ENCODE measurements around the gene BCKDHA. TPM values are rescaled to one million over a fixed set of nuclear protein-coding genes. Genes with fewer than 3 reads are reported as not detected.
A peak's percentile ranks its signal among the peaks of the same experiment; 100 is the strongest.

BCKDHA gene
- 10 to 100 TPM; 18.7 to 20.1 TPM for total RNA-seq

DNA sequence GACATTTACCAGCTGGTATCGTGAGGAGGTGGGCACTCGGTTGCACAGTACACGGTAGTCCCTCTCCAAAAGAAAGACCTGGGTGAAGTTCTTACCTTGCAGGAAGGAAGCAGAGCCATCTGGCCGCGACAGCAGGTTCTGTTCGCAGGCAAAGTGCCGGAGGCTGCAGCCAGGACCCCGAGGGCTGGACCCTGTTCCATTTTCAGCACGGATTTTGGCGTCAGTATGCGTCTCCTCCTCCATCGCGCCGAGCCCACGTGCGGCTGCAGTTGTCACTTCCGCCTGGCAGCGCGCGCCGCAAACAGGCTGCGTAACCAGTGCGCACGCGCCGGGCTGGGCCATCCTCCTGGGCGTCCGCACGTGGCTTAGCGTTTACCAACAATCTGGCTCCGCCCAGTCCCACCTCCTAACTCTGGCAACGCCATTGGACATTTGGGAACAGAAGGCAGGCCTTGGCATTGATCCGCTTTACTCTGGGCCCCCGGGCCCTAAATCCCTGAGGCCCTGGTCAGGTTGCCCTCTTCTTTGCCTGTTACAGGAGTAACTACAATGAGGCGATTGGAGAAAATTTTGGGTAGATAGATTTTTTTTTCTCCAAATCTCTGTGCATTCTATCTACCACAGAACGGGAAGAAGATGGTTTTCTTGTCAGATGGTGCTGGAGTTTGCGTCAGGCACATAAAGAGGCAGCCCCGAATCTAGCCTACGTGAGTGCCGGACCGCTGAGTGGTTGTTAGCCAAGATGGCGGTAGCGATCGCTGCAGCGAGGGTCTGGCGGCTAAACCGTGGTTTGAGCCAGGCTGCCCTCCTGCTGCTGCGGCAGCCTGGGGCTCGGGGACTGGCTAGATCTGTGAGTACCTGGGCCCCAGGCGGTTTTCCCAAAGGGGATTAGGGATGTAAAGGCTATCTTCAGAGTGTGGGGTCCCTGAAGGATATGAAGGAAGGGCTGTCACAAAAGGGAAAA is at the start of gene BCKDHA, which contains the start of gene EXOSC5:
Gene BCKDHA, plus strand, starts transcription at position 733 of the 964 bp plus-strand sequence. Its CDS starts 10 bp downstream, at position 743.
Gene EXOSC5, minus strand, starts transcription at position 274 of the 964 bp plus-strand sequence. Its CDS starts 31 bp downstream, at position 243.
- Mint-ChIP-seq H3K27me3 (no peaks in the 10 kb centered on the region), H3K4me3 (peak within 1 kb of the TSS; percentile 97), H3K36me3 (no peaks in the 10 kb centered on the region), H3K27ac (peak within 1 kb of the TSS; percentile 97), H3K9me3 (ENCODE audit: low read depth) (no peaks in the 10 kb centered on the region), H3K4me1 (peaks cover 37% of the 10 kb centered on the region)
- peak; percentile 98 for ATAC-seq
- DNase-seq = peak; percentile 100
- CTCF ChIA-PET = interaction anchor here (1.3 kb wide), 1 partner anchor 34 kb away, joined by 3 read pairs; no protein-coding TSS in a partner anchor

DNA sequence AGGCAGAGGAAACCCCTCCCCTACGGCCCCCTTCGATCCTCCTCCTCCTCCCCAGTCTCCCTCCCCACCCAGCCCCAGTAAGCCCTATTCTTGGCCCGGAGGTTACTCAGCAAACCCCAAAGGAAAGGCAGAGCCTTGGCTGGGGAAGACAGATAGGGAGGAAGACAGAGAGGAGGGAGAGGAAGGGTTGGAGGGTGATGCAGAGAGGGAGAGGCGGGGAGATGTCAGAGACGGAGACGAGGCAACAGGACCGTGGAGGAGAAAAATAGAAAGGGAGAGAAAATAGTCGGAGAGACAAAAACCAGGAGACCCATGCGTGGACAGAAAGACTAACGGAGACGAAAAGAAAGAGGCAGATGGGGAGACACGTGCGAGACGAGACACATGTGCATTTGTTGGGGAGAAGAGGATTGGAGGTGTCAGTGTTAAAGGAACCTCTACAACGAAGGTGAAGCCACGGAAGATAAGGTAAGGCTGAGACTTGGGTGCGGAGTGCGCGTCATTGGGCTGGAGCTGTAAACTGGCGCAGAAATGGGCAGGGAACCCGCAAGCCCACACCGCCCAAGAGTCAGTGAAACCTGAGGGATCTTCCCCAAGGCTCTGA is 46.8 kb upstream of the BCKDHA start:
- Mint-ChIP-seq H3K27ac (peak overlapping the region; percentile 93), H3K4me1 (peaks cover 47% of the 10 kb centered on the region), H3K27me3 (no peaks in the 10 kb centered on the region), H3K4me3 (peak overlapping the region; percentile 99), H3K9me3 (ENCODE audit: low read depth) (no peaks in the 10 kb centered on the region), H3K36me3 (peaks cover 40% of the 10 kb centered on the region)
- ATAC-seq (no peak), DNase-seq (no peak)
- CTCF ChIA-PET = interaction anchor here (0.7 to 3.2 kb wide), 12 partner anchors 9 to 228 kb away, joined by 3 to 51 read pairs (median 6); partner anchors contain the start of gene B9D2

DNA sequence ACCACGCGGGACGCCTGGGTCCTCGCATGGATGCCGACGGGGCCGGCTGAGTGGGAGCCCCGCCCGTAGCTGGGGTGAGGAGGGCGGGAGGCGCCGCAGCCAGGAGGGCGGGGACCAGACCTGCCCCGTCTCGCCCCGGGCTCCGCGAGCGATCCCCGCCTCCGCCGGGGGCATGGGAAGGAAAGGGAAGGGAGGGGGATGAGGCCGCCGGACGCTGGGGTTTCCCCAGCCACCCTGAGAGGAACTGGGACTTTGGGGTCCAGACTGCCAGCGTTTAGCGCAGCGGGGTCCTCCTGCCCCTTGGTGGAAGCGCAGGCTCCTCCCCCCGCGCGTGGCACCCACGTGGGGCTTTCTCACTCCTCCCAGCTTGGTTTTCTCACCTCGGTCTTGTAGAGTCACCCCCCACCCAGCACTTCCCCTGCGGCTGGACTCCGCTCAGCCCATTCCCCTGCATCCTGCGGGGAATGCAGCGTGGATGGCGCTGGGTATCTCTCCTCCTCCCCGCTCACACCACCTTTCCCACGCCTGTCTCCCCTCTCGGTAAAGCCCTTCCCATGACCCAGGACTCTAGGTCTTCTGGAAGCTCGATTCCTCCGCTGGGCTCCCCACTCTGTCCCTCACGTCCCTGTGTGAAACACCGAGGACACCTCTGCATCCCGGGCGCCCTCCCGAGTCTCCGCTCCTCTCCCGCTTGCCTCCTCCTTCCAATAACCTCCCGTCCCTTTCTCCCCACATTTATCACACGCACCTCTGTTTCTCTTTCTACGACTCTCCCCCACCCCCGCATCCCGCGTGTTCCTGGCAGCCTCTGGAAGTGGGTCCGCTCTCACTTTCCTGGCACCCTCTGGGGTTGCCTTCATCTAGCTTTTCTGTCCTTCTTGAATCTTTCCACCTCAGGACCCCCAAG is 46.0 kb upstream of the BCKDHA start:
- H3K4me1 Mint-ChIP-seq = peaks cover 48% of the 10 kb centered on the region
- H3K36me3 Mint-ChIP-seq = peaks cover 34% of the 10 kb centered on the region

DNA sequence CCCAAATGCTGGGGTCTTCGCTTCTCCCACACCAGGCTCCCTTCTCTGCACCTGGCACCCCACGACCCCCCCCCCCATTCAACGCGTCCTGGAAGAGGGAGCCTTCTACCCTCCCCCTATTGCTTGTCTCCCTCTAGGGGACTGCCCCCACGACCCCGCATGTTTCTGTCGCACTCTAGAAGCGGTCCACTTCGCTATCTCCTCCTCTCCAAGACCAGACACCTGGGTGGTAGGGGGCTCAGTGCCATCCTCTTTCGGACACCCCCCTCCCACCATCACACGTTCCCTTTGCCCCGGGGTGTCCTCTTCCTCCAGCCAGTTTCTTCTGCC is 45.4 kb upstream of the BCKDHA start:
- Mint-ChIP-seq H3K4me1 (peaks cover 53% of the 10 kb centered on the region), H3K9me3 (ENCODE audit: low read depth) (no peaks in the 10 kb centered on the region), H3K27me3 (no peaks in the 10 kb centered on the region), H3K4me3 (peak overlapping the region; percentile 99), H3K36me3 (peaks cover 33% of the 10 kb centered on the region), H3K27ac (peak overlapping the region; percentile 93)
- no peak for ATAC-seq
- CTCF ChIA-PET = interaction anchor here (0.7 to 3.2 kb wide), 17 partner anchors 8 to 148 kb away, joined by 3 to 51 read pairs (median 5); partner anchors contain the start of genes B3GNT8 and B9D2
- no peak for DNase-seq

More for the DNA sequence above, 46.0 kb upstream of the BCKDHA start:
- CTCF ChIA-PET = interaction anchor here (0.6 to 3.2 kb wide), 19 partner anchors 7 to 534 kb away, joined by 3 to 51 read pairs (median 5); partner anchors contain the start of genes B3GNT8 and B9D2
- Mint-ChIP-seq H3K27me3 (no peaks in the 10 kb centered on the region), H3K4me3 (peak overlapping the region; percentile 99), H3K9me3 (ENCODE audit: low read depth) (no peaks in the 10 kb centered on the region), H3K27ac (peak overlapping the region; percentile 93)
- peak; percentile 91 for DNase-seq
- peak; percentile 65 for ATAC-seq

DNA sequence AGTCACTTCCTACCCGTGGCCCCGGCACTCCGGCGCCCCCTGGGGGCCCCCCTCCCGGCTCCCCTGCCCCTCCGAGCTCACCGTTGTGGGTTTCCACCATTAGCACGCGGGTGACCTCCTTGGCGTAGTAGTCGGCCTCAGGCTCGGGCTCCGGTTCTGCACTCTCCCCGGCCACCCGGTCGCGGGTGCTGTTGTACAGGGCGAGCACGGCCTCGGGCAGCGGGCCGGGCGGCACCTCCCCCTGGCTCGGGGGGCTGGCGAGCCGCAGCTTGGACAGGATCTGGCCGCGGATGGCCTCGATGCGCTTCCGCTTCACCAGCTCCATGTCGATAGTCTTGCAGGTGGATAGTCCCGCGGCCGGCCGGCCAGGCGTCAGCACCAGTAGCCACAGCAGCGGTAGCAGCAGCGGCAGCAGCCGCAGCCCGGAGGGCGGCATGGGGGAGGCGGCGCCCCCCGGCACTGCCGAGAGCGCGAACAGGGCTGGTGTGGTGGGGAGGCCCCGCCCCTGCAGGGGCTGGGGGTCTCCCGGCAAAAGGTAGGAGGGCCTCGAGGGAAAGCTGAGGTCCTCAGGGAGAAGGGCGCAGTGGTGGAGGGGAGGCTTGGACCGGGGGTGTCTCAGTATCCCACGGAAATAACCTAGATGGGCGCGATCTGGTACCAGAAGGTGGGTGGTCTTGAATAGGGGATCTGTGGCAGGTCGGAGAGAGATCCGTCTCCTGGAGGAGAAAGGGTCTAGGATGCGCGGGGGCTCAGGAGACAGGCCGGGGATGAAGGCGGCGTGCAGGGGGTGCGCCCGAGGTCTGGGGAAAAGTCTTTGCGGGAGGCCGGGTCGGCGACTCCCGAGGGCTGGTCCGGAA is 44.8 kb upstream of the BCKDHA start:
- no peaks in the 10 kb centered on the region for H3K27me3 Mint-ChIP-seq
- peaks cover 30% of the 10 kb centered on the region for H3K36me3 Mint-ChIP-seq
- peak overlapping the region; percentile 93 for H3K27ac Mint-ChIP-seq
- peak; percentile 86 for DNase-seq
- H3K9me3 Mint-ChIP-seq (ENCODE audit: low read depth) = no peaks in the 10 kb centered on the region
- ATAC-seq = peak; percentile 18
- H3K4me3 Mint-ChIP-seq = peak overlapping the region; percentile 99
- H3K4me1 Mint-ChIP-seq = peaks cover 56% of the 10 kb centered on the region
- CTCF ChIA-PET = interaction anchor here (0.7 to 3.2 kb wide), 18 partner anchors 9 to 149 kb away, joined by 3 to 51 read pairs (median 5); partner anchors contain the start of genes B3GNT8 and B9D2

DNA sequence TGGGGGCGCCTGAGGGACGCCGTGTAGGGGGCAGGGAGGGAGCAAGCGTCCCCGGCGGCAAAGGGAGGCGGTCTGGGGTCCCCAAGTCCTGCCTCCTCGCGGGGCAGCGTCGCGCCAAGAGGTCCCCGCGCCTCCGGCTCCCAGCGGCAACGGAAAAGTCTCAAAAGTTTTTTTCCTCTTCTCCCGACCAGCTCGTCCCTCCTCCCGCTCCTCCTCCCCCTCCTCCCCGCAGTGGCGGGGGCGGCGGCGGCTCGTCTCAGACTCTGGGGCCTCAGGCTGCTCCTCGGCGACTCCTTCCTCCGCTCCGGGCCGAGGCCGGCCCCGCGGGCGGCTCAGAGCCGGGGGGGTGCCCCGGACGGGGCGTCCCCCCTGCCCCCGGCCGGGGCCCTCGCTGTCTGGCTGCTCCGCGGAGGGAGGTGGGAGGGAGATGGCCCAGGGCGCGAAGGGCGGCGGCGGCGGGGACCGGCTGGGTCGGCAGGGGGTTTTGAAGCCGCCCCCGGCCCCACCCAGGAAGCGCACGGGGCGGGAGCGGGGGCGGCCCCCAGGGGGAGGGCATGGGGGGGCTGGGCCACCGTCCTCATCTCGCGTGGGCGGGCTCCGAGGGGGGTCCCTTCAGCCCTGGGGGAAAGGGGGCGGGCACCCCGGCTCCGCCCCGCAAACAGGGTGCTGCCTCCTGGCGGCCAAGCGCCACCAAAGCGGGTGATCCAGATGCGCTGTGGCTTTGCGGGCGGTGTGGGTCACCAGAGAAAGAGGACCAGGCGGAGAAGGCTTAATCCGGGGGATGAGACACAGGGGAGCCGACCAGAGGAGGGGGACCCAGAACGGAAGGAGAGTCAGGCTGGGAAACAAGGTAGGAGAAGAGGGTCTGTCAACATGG is 43.9 kb upstream of the BCKDHA start, which contains the start of gene TGFB1:
Gene TGFB1, minus strand, starts transcription at position 457 of the 877 bp plus-strand sequence. CDS start 878 bp downstream, outside the sequence.
- H3K4me3 Mint-ChIP-seq = peak within 1 kb of the TSS; percentile 99
- CTCF ChIA-PET = interaction anchor here (1.0 to 3.2 kb wide), 12 partner anchors 9 to 103 kb away, joined by 3 to 51 read pairs (median 9); partner anchors contain the start of genes B9D2 and HNRNPUL1
- H3K36me3 Mint-ChIP-seq = peaks cover 24% of the 10 kb centered on the region
- ATAC-seq (peak; percentile 58), DNase-seq (peak; percentile 95)
- H3K27me3 Mint-ChIP-seq = no peaks in the 10 kb centered on the region
- H3K27ac Mint-ChIP-seq = peak within 1 kb of the TSS; percentile 93
- H3K4me1 Mint-ChIP-seq = peaks cover 59% of the 10 kb centered on the region
- no peaks in the 10 kb centered on the region for H3K9me3 Mint-ChIP-seq (ENCODE audit: low read depth)

DNA sequence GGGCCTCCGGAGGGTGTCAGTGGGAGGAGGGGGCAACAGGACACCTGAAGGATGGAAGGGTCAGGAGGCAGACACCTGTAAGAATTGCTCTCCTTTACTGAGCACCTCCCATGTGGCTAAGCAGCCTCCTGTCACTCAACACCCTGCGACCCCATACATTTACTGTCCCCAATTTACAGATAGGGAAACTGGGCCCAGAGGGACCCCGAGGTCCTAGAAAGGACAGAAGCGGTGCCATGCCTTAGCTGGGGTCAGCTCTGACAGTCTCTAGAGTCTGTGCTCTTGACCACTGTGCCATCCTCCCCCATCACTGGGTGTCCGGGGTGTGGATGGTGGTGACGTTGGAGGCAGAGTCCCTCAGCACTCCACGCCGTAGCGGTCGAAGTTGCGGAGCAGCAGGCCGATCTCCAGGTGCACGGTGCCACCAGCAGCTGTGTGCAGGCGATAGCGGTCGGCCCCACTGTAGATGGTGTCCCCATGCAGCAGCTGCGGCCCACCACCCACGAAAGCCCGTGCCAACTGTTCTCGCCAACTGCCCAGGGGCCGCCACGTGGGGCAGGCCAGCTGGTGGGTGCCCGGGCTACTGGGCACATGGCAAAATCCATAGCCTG is 43.2 kb upstream of the BCKDHA start:
- DNase-seq (peak; percentile 43), ATAC-seq (no peak)
- peaks cover 17% of the 10 kb centered on the region for H3K36me3 Mint-ChIP-seq
- H3K27ac Mint-ChIP-seq = peak overlapping the region; percentile 88
- peak overlapping the region; percentile 59 for H3K4me3 Mint-ChIP-seq
- H3K4me1 Mint-ChIP-seq = peaks cover 51% of the 10 kb centered on the region
- H3K27me3 Mint-ChIP-seq = no peaks in the 10 kb centered on the region
- CTCF ChIA-PET = interaction anchor here (0.9 to 4.3 kb wide), 9 partner anchors 9 to 151 kb away, joined by 3 to 17 read pairs (median 6); partner anchors contain the start of genes B9D2 and HNRNPUL1
- no peaks in the 10 kb centered on the region for H3K9me3 Mint-ChIP-seq (ENCODE audit: low read depth)

DNA sequence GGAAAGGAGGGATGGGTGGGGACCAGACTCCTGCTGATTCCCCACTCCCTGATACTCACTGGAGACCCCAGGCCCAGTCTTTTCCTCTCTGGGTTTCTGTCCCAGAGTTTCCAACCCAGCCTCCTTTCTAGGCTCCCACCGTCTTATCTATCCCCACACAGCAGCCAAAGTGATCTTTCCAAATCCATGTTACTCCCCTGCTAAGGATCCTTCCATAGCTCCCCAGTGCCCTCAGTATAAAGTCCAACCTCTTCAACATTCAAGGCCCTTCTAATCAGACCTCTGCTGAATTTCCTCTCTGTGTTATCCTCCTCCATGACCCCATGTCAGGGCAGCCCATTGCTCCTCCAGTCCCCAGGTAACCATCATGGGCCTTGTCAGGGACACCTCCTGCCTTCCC is 42.6 kb upstream of the BCKDHA start:
- CTCF ChIA-PET = interaction anchor here (0.9 to 4.3 kb wide), 11 partner anchors 9 to 151 kb away, joined by 3 to 17 read pairs (median 6); partner anchors contain the start of genes B9D2 and HNRNPUL1
- ATAC-seq = no peak
- peaks cover 45% of the 10 kb centered on the region for H3K4me1 Mint-ChIP-seq
- peak overlapping the region; percentile 76 for H3K27ac Mint-ChIP-seq
- H3K36me3 Mint-ChIP-seq = peaks cover 12% of the 10 kb centered on the region
- H3K9me3 Mint-ChIP-seq (ENCODE audit: low read depth) = no peaks in the 10 kb centered on the region
- no peak for DNase-seq
- H3K4me3 Mint-ChIP-seq = peak overlapping the region; percentile 9
- no peaks in the 10 kb centered on the region for H3K27me3 Mint-ChIP-seq

DNA sequence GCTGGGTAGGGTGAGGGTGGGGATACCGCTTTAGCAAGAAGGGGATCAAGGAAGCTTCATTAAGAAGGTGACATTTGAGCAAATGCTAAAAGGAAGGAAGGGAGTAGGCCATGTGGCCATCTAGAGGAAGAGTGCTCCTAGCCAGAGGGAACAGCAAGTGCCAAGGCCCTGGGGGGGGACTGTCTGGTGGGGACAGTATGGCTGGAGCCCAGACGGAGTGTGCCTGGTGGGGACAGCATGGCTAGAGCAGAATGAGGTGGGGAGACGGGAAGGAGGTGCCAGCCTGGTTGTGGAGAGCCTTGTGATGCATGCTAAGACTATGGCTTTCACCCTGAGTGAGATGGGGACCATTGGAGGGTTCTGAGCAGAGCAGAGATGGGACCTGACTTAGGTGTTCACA is 41.8 kb upstream of the BCKDHA start:
- peaks cover 10% of the 10 kb centered on the region for H3K36me3 Mint-ChIP-seq
- no peak overlapping the region for H3K4me3 Mint-ChIP-seq
- ATAC-seq (no peak), DNase-seq (no peak)
- H3K9me3 Mint-ChIP-seq (ENCODE audit: low read depth) = no peaks in the 10 kb centered on the region
- H3K27ac Mint-ChIP-seq = peak overlapping the region; percentile 76
- H3K27me3 Mint-ChIP-seq = no peaks in the 10 kb centered on the region
- H3K4me1 Mint-ChIP-seq = peaks cover 43% of the 10 kb centered on the region
- CTCF ChIA-PET = interaction anchor here (1.0 to 4.3 kb wide), 10 partner anchors 8 to 152 kb away, joined by 3 to 17 read pairs (median 6); partner anchors contain the start of genes B9D2 and HNRNPUL1

DNA sequence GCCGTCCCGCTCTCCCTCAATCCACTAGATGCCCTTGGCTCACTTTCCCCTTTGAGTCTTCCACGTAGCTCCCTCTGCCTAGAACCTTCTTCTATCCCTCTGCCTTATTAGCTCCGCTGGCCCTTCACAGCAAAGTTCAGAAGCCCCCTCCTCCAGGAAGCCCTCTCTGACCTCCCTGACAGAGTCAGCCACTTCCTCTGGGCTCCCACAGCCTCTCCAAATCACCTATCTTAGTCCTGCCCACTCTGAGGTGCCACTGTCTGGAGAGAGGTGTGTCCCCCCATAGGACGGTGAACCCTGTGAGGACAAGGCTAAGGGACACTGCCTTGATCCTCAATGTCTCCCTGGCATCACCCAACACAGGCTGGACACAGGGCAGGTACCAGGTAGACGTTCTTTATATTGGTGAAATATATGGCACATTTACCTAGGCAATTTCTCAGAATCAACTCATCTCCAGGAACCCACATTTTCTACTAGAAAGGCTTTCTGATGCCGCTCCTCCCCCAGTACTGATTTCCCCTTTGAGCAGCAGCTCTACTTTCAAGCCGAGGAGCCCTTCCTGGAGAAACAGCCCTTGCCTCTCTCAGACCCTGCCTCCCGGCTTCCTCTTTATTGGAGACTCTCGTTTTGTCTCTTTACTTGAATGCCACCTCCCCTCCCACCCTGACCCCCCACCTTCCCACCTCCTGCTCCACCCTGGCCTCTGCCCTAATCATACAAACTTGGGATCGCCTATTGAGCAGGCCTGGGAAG is 40.5 kb upstream of the BCKDHA start:
- Mint-ChIP-seq H3K4me1 (peaks cover 41% of the 10 kb centered on the region), H3K9me3 (ENCODE audit: low read depth) (no peaks in the 10 kb centered on the region), H3K27me3 (no peaks in the 10 kb centered on the region), H3K4me3 (peak overlapping the region; percentile 7), H3K36me3 (peaks cover 7% of the 10 kb centered on the region), H3K27ac (peak overlapping the region; percentile 89)
- peak; percentile 54 for DNase-seq
- no peak for ATAC-seq
- CTCF ChIA-PET = interaction anchor here (0.6 to 4.3 kb wide), 9 partner anchors 8 to 506 kb away, joined by 3 to 17 read pairs (median 3); partner anchors contain the start of genes B3GNT8 and HNRNPUL1

All from activated CD8-positive, alpha-beta memory T cell treated with anti-CD3 and anti-CD28 coated beads, Interleukin-2, amount 10 ng/mL, durations not matched to agents 7 days and 5 days (primary cell).